Prostate gland (tissue), 2 donors: ENCODE data around the gene GABRR1.

Experiments
- CTCF ChIP-seq, 4 experiments: fragments of 200-600 bp in 2 of 4; fragments of 450-650 bp in 2 of 4; sonication (generic) in 2 of 4; IDR thresholded peaks; 1 replicate in 3 of 4; 2 replicates in 1 of 4; pipeline ENCODE4 v1.5.1; 2016 to 2019; ENCODE audit warnings: antibody characterized with exemption in 4 of 4, mild to moderate bottlenecking in 2 of 4, moderate library complexity in 2 of 4
- POLR2A ChIP-seq: fragments of 450-650 bp; IDR thresholded peaks from one replicate; pipeline ENCODE4 v1.6.1; 2016; ENCODE audit warnings: antibody characterized with exemption, mild to moderate bottlenecking
- POLR2AphosphoS5 ChIP-seq: sonication (generic); formaldehyde crosslinking; IDR thresholded peaks from one replicate; pipeline ENCODE4 v1.6.1; 2017; ENCODE audit warnings: antibody characterized with exemption

- TF ChIP-seq CTCF (IDR thresholded peaks at IDR 0.05), result no peak
- no peak for TF ChIP-seq POLR2AphosphoS5
- no peak for TF ChIP-seq POLR2A
Measured at GRCh38 chr6:89250239-89250638, 33.1 kb upstream of the GABRR1 start.
